VCaP (cell line): ENCODE measurements around the gene BRPF3.

Experiments used
- H3K27ac ChIP-seq: fragments of 450-650 bp; 2 replicates; pipeline ENCODE4 v1.5.1; 2017
- TF ChIP-seq, protein P1 (sequence below): fragments of 450-650 bp; conservative IDR thresholded peaks from 2 replicates; pipeline ENCODE4 v1.5.1; 2017; ENCODE audit warnings: mild to moderate bottlenecking, moderate library complexity

The BRPF3 gene

DNA sequence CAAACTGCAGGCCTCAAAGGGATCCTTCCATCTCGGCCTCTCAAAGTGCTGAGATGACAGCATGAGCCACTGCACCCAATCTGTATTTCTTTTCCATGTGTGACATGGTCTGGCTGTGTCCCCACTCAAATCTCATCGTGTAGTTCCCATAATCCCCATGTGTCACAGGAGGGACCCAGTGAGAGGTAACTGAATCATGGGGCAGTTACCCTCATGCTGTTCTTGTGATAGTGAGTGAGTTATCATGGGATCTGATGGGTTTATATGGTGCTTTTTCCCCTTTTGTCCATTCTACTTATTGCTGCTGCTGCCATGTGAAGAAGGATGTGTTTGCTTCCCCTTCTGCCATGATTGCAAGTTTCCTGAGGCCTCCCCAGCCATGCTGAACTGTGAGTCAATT, 10.3 kb upstream of the BRPF3 start:
- H3K27ac ChIP-seq, result no peak overlapping the region
- TF ChIP-seq, protein P1, sequence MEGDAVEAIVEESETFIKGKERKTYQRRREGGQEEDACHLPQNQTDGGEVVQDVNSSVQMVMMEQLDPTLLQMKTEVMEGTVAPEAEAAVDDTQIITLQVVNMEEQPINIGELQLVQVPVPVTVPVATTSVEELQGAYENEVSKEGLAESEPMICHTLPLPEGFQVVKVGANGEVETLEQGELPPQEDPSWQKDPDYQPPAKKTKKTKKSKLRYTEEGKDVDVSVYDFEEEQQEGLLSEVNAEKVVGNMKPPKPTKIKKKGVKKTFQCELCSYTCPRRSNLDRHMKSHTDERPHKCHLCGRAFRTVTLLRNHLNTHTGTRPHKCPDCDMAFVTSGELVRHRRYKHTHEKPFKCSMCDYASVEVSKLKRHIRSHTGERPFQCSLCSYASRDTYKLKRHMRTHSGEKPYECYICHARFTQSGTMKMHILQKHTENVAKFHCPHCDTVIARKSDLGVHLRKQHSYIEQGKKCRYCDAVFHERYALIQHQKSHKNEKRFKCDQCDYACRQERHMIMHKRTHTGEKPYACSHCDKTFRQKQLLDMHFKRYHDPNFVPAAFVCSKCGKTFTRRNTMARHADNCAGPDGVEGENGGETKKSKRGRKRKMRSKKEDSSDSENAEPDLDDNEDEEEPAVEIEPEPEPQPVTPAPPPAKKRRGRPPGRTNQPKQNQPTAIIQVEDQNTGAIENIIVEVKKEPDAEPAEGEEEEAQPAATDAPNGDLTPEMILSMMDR, result no peak

- TF ChIP-seq, protein P1, result no peak
- H3K27ac ChIP-seq, result no peak overlapping the region
These were observed 9.1 kb upstream of the BRPF3 start for GRCh38 chr6:36187446-36187845.

GRCh38 chr6:36195471-36196112, 952 bp upstream of the BRPF3 start:
- peak overlapping the region; percentile 96 for H3K27ac ChIP-seq

DNA sequence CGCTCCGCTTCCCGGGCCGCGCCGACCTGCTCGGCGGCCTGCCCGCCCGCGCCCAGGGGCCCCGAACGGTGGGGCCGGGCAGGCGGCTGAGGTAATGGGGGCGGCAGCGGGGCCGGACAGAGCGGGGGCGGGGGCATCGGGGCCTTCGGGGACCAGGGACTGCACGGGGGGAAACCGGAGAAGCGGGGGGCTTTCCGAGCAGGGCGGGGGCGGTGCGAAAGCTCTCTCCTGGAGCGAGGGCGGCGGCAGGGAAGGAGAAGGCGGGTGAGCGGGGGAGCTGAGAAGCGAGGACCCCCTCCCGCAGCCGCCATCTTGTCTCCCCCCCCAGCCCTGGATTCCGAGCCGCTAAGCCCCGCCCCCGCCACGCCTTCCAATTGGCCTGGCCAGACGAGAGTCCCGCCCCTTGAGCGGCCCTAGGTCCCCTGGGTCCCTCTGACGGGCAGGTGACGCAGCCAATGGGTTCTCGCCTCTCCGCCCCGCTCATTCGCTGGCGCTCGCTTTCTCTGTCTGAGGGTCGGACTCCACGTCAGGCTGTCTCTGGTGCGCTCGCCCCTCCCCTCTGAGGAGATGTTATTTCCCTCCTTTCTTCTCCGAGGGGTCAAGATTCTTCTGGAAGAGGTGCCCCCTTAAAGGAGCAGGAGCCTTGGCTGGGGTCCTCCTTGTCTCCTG, 470 bp downstream of the BRPF3 start:
- TF ChIP-seq, protein P1, result no peak
- peak overlapping the region; percentile 96 for H3K27ac ChIP-seq

More at GRCh38 chr6:36195471-36196112, 952 bp upstream of the BRPF3 start:
- TF ChIP-seq, protein P1, result no peak

DNA sequence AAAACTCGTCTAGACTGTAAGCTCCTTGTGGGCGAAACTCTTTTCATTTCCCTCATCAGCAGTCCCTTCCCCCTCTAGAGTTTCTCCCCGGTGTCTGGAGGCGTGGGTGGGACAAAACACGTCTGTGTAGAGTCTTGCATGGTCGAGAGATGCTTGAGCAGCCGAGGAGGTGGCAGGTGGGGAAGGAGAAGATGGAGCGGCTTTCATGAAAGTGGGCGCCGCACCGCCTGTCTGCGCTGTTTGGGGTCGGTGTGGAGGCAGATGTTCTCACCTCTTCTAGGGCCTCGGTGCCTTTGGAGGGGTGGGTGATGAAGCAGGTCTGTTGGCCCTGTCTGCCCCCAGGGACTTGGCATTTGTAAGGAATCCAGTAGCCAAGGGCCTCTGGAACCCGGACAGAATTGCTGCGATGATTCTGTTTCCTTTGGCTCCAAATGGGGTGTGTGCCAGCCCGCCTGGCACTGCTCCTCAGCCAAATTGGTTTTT, 1.2 kb downstream of the BRPF3 start:
- TF ChIP-seq, protein P1, result no peak

DNA sequence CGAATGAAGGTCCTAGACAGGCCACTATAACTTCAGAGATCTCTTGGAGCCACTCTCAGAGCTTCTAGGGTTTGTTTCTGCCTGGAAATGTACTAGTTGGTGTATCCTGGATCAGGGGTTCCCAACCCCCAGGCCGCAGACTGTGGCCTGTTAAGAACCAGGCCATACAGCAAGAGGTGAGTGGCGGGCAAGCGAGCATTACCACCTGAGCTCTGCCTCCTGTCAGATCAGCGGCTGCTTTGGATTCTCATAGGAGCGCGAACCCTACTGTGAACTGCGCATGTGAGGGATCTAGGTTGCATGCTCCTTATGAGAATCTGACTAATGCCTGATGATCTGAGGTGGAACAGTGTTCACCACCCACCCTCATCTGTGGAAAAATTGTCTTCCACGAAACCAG, 2.4 kb downstream of the BRPF3 start:
- TF ChIP-seq, protein P1, result no peak
- H3K27ac ChIP-seq, result no peak overlapping the region

More for the DNA sequence above, 1.2 kb downstream of the BRPF3 start:
- peak overlapping the region; percentile 96; the same call in 1 of the 2 replicates for H3K27ac ChIP-seq

DNA sequence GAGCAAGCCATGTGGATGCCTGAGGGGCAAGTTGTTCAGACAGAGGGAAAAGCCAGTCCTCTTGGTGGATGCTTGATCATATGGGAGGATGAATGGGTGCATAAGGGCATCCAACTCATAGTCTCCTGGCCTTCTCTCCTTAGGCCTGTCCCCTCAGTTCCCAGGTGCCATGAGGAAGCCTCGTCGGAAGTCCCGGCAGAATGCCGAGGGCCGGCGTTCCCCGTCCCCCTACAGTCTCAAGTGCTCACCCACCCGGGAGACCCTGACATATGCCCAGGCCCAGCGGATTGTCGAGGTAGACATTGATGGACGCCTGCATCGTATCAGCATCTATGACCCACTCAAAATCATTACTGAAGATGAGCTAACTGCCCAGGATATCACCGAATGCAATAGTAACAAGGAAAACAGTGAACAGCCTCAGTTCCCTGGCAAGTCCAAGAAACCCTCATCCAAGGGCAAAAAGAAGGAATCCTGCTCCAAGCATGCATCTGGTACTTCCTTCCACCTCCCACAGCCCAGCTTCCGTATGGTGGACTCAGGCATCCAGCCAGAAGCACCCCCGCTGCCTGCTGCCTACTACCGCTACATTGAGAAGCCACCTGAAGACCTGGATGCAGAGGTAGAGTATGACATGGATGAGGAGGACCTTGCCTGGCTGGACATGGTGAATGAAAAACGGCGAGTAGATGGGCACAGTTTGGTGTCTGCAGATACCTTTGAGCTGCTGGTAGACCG, 3.8 kb downstream of the BRPF3 start:
- no peak overlapping the region for H3K27ac ChIP-seq
- TF ChIP-seq, protein P1, result no peak
